Endothelial cell of umbilical vein (primary cell): ENCODE results near the gene OAS3. TPM values are rescaled to one million over a fixed set of nuclear protein-coding genes. Genes with fewer than 3 reads are reported as not detected.

ENCODE experiments used
- BruUV-seq: library from RNA; stranded (reverse); fragments of 400-500 nt; replicated peaks from 2 replicates; lab custom pipeline; 2021; lab: Mats Ljungman, UMichigan
- CTCF ChIA-PET: fragments of 300-600, 350-600 bp; sonication (Branson Sonifier 250); formaldehyde crosslinking; loops from one replicate; lab custom pipeline; 2021; ENCODE audit warnings: antibody characterized with exemption, inconsistent platforms; lab: Charles Lee
- POLR2A ChIA-PET: fragments of 300-600, 350-600 bp; sonication (Branson Sonifier 250); formaldehyde crosslinking; loops from one replicate; lab custom pipeline; 2021; ENCODE audit warnings: antibody characterized with exemption, inconsistent platforms; lab: Charles Lee
- DNase-seq: peaks from one replicate; pipeline ENCODE4 v3.0.0-alpha.2; 2011; ENCODE audit warnings: low read depth, low spot score
- FAIRE-seq: peaks from 2 replicates; lab custom pipeline; 2011; peaks lifted over from hg19 to GRCh38; lab: Jason Lieb, UNC
- H2AFZ ChIP-seq: 2 replicates; pipeline ENCODE4 v1.6.0; 2012; ENCODE audit warnings: low read depth, low read length, control low read depth, inconsistent platforms
- H3K27ac ChIP-seq: 2 replicates; pipeline ENCODE4 v1.5.1; 2011; ENCODE audit warnings: low read depth, mild to moderate bottlenecking, control low read depth, low read length, moderate library complexity; ENCODE audit not compliant: insufficient read depth
- H3K27me3 ChIP-seq, 2 experiments: 2 replicates each; pipeline versions ENCODE4 v1.6.0 to v1.6.1; 2011; ENCODE audit warnings: low read length in 2 of 2, mixed read lengths in 1 of 2; ENCODE audit not compliant: control insufficient read depth in 2 of 2, insufficient read depth in 2 of 2
- H3K36me3 ChIP-seq, 2 experiments: 2 replicates in 1 of 2; 3 replicates in 1 of 2; pipeline ENCODE4 v1.5.1; 2011; ENCODE audit warnings: low read length in 2 of 2, mild to moderate bottlenecking in 1 of 2, moderate library complexity in 1 of 2; ENCODE audit not compliant: control insufficient read depth in 2 of 2, insufficient read depth in 2 of 2; ENCODE audit errors: extremely low read depth in 1 of 2
- H3K4me1 ChIP-seq: 3 replicates; pipeline ENCODE4 v1.5.1; 2011; ENCODE audit warnings: mild to moderate bottlenecking, low read length; ENCODE audit not compliant: control insufficient read depth, insufficient read depth; ENCODE audit errors: extremely low read depth
- H3K4me2 ChIP-seq: 2 replicates; pipeline ENCODE4 v1.6.1; 2011; ENCODE audit warnings: low read length, control low read depth, mixed read lengths; ENCODE audit not compliant: insufficient read depth
- H3K4me3 ChIP-seq, 3 experiments: fragments of 200-600 bp in 1 of 3; sonication (generic), shearing (Covaris generic) in 1 of 3; replicated peaks in 1 of 3; 2 replicates each; pipeline ENCODE4 v1.5.1; 2011 to 2016; ENCODE audit warnings: control low read depth in 3 of 3, low read length in 3 of 3, mild to moderate bottlenecking in 2 of 3, inconsistent platforms in 1 of 3, low read depth in 1 of 3, moderate library complexity in 1 of 3; ENCODE audit not compliant: insufficient read depth in 1 of 3
- H3K79me2 ChIP-seq: 2 replicates; pipeline ENCODE4 v1.6.0; 2012; ENCODE audit warnings: low read length, inconsistent platforms; ENCODE audit not compliant: control insufficient read depth, insufficient read depth
- H3K9ac ChIP-seq: replicated peaks from 2 replicates; pipeline ENCODE3; 2011; ENCODE audit warnings: low read length, control low read depth; ENCODE audit not compliant: insufficient read depth; ENCODE audit errors: extremely low read depth
- H3K9me1 ChIP-seq: replicated peaks from 3 replicates; pipeline ENCODE4 v1.6.0; 2011; ENCODE audit warnings: mild to moderate bottlenecking, low read length; ENCODE audit not compliant: control insufficient read depth, insufficient read depth; ENCODE audit errors: extremely low read depth
- H3K9me3 ChIP-seq: replicated peaks from 2 replicates; pipeline ENCODE4 v1.5.1; 2012; ENCODE audit warnings: low read length, inconsistent platforms; ENCODE audit not compliant: control insufficient read depth, insufficient read depth
- H4K20me1 ChIP-seq: replicated peaks from 2 replicates; pipeline ENCODE3; 2011; ENCODE audit warnings: mild to moderate bottlenecking, low read length; ENCODE audit not compliant: control insufficient read depth, insufficient read depth; ENCODE audit errors: extremely low read depth
- CTCF ChIP-seq, 2 donors: IDR thresholded peaks; 1 replicate in 1 of 2; 2 replicates in 1 of 2; pipeline ENCODE4 v1.5.1; 2011; ENCODE audit warnings: low read length in 2 of 2, mild to moderate bottlenecking in 2 of 2, moderate library complexity in 2 of 2, control low read depth in 1 of 2, inconsistent platforms in 1 of 2, low read depth in 1 of 2; ENCODE audit not compliant: insufficient read depth in 1 of 2; ENCODE audit errors: extremely low read depth in 1 of 2
- EZH2 ChIP-seq: IDR thresholded peaks from 2 replicates; pipeline ENCODE4 v1.6.1; 2012; ENCODE audit warnings: borderline replicate concordance, low read depth, mild to moderate bottlenecking, moderate library complexity, low read length, inconsistent platforms; ENCODE audit not compliant: severe bottlenecking
- FOS ChIP-seq: IDR thresholded peaks from 2 replicates; pipeline ENCODE4 v1.6.1; 2011; ENCODE audit warnings: mild to moderate bottlenecking, low read length, moderate library complexity, borderline replicate concordance; ENCODE audit not compliant: insufficient read depth
- GATA2 ChIP-seq: IDR thresholded peaks from 2 replicates; pipeline ENCODE4 v1.7.0; 2011; ENCODE audit warnings: low read depth, mild to moderate bottlenecking, moderate library complexity, mixed read lengths, low read length; ENCODE audit not compliant: insufficient read length, insufficient read depth
- JUN ChIP-seq: IDR thresholded peaks from 2 replicates; pipeline ENCODE4 v1.6.1; 2011; ENCODE audit warnings: borderline replicate concordance, low read depth; ENCODE audit not compliant: insufficient read length, insufficient read depth
- MAX ChIP-seq: IDR thresholded peaks from 2 replicates; pipeline ENCODE4 v1.6.1; 2011; ENCODE audit not compliant: insufficient read depth, insufficient read length
- MYC ChIP-seq: IDR thresholded peaks from one replicate; pipeline ENCODE4 v1.6.1; 2011; ENCODE audit warnings: mild to moderate bottlenecking, low read depth, low read length
- POLR2A ChIP-seq: IDR thresholded peaks from 2 replicates; pipeline ENCODE4 v1.6.1; 2012; ENCODE audit warnings: low read depth, mild to moderate bottlenecking, control low read depth, low read length
- POLR2AphosphoS5 ChIP-seq: IDR thresholded peaks from 2 replicates; pipeline ENCODE4 v1.6.1; 2012; ENCODE audit warnings: low read depth, mild to moderate bottlenecking, control low read depth, low read length, moderate library complexity; ENCODE audit not compliant: insufficient read depth
- dilution Hi-C: fragments of 300-500 bp; cut with MboI; formaldehyde crosslinking; loops from one replicate; pipeline ENCODE4 v1.15.0; 2019; ENCODE audit warnings: low sequenced_read_pairs; ENCODE audit not compliant: extremely low pct_ligation_motif_present
- intact Hi-C: fragments of 100-400 bp; cut with micrococcal nuclease; formaldehyde crosslinking; loops from one replicate; pipeline ENCODE4 v1.10.0; 2022
- polyA plus RNA-seq, 4 experiments: library from polyadenylated mRNA; depleted of rRNA in 3 of 4; stranded (reverse) in 3 of 4; unstranded in 1 of 4; fragments of >200 nt; gene quantifications; 2 replicates each; pipeline versions ENCODE4 v1.2.1 to v1.2.3, GENCODE V29; 2011 to 2012; ENCODE audit warnings: missing spikeins in 1 of 4
- total RNA-seq: library from RNA; stranded (reverse); gene quantifications from 2 replicates; pipeline ENCODE4 v1.2.3, GENCODE V29; 2021

OAS3 gene
- total and polyA plus RNA-seq, 2 donors (not counting 3 experiments of a cell fraction or from before 2014, with no cell fraction given) = 13.1 to 19.8 TPM

DNA sequence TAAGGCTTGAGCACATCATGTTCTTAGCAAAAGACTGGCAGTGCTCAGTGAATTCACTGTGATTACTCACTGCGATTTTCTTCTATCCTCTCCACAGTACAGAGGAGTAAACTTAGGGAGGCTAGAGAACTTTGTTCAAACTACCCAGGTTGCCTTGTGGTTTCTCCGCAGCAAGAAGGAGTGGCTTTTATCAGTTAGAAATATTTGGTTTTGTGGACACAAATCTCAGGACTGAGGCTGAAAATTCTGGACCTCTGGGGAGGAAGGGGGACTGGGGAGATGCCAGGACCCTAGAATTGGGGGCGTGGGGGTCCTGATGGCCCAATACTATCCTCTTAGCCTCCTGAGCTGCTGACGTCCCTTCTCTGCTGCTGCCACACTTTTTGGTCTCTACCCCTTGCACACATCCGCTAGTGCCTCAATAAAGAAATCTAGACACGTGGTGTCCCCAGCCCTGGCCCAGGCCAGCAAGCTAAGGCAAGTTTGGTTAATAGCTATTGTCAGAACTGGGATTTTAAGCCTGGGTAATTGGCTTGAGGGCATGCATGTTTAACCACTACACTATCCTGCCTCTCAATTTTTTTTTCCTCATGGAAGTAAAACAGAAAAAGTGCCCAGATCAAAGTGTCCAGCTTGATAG is 40.9 kb downstream of the OAS3 start:
- Histone ChIP-seq H3K9ac (no peak overlapping the region), H3K79me2 (no peaks in the 10 kb centered on the region), H2AFZ (peak overlapping the region; percentile 92), H3K4me3 (no peak overlapping the region), H3K36me3 (no peaks in the 10 kb centered on the region), H3K9me1 (no peaks in the 10 kb centered on the region), H3K27me3 (no peaks in the 10 kb centered on the region), H3K4me1 (peaks cover 6% of the 10 kb centered on the region), H3K27ac (no peak overlapping the region), H3K9me3 (no peaks in the 10 kb centered on the region), H4K20me1 (no peaks in the 10 kb centered on the region), H3K4me2 (peak overlapping the region; percentile 37)
- TF ChIP-seq GATA2 (no peak), POLR2AphosphoS5 (no peak), FOS (no peak), MAX (no peak), CTCF (IDR thresholded peaks at IDR 0.05; ENCODE audit: extremely low read depth in 1 of 2, insufficient read depth in 1 of 2, low read depth in 1 of 2, low read length in 2 of 2) (no peak), EZH2 (no peak), JUN (no peak), POLR2A (no peak), MYC (no peak)
- DNase-seq = no peak
- ChIA-PET CTCF (interaction anchor here (1.5 to 3.2 kb wide), 4 partner anchors 9 to 119 kb away, joined by 3 to 44 read pairs (median 10); no protein-coding TSS in a partner anchor), POLR2A (no interaction called here)
- intact Hi-C loops (no loop called here), dilution Hi-C loops (no loop called here)
- no peak for FAIRE-seq
- no TSS peak for BruUV-seq
